DMS153 (cell line): ENCODE data around the gene HNRNPAB.

Experiments
- DNase-seq: peaks from one replicate; lab custom pipeline; 2025; lab: John Stamatoyannopoulos, UW

HNRNPAB gene

GRCh38 chr5:178204182-178204934 lies at the start of gene HNRNPAB:
TSS of gene HNRNPAB (plus strand) at chr5:178204533. CDS start at chr5:178204838, 305 bp downstream.
- DNase-seq: peak; percentile 61

GRCh38 chr5:178155065-178155464 lies 49.3 kb upstream of the HNRNPAB start:
- no peak for DNase-seq

DNA sequence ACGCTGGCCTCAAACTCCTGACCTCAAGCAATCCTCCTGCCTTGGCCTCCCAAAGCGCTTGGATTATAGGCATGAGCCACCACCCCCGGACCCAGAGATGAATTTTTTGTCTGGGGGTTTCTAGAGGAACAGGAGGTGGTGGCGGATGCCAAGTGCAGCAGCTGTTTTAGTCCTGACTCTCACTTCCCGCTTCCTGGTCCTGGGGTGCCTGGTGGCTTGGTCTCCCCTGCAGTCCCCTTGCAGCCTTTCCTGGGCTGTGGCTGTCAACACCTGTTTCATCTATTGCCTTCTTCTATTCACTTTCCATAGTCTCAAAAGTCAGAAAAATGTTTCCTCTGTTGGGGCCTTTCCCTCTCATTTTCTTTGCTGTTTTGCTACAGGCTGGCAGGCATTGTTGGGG lies 44.2 kb upstream of the HNRNPAB start:
- no peak for DNase-seq

GRCh38 chr5:178162481-178162880 lies 41.9 kb upstream of the HNRNPAB start:
- DNase-seq: no peak

DNA sequence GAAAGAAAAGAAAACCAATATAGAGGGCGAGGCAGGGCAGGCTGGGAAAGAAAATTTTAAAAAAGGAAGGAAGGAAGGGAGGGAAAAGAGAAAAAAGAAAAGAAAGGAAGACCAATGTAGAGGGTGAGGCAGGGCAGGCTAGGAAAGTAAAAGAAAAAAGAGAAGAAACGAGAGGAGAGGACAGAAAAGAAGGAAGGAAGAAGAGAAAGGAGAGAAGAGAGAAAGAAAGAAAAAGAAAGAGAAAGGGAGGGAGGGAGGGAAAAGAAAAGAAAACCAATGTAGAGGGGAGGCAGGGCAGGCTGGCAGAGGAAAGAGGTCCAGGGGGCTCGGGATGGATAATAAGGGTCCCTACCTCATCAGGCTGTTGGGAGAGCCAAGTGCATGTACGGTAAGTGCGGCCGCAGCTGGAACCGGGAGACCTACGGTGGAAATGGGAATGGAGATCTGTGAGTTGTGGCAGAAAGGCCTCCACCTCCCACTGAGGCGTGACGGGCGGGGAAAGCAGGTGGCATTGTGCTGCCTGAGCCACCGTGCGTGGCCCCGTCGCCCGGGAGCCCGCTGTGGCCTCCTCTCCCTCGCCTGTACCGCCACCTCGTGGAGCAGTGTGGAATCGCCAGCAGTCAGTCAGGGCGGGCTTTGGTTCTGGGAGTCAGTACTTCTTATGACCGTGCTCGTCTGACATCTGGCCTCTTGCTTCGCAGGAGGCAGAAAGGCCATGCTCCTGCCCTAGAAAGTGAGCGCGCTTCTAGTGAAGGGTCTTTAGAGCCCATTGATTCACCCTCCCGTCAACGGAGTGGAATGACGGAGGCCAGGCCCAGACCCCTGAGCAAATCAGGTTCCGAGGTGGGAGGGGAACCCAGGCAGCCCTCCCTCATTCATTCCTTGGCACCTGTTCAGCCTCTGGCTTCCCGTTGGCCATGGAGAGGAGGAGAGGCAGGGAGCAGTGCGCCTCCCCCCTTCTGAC lies 40.3 kb upstream of the HNRNPAB start:
- DNase-seq: peak; percentile 48

GRCh38 chr5:178165581-178165980 lies 38.8 kb upstream of the HNRNPAB start:
- DNase-seq: no peak

DNA sequence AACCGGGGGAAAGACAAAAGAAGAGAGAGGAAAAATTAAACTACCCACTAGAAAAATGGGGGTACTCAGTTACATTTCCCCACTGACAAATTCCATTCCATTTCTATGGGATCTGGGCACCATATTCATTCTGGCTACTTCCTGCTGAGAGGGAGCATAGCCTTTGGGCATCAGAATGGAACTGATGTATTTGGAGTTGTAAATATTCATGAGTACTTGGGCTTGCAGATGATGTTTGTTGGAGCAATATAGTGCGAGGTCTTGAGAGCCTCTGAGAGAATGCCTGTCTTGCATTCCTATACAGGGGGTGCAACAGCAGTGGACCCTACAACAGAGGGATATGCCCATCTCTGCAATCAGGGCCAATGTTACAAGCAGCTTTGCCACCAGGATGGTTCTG lies 33.9 kb upstream of the HNRNPAB start:
- DNase-seq: no peak

- no peak for DNase-seq
Measured at GRCh38 chr5:178174456-178174855, 29.9 kb upstream of the HNRNPAB start.

- DNase-seq: no peak
Measured at GRCh38 chr5:178176791-178177190, 27.5 kb upstream of the HNRNPAB start.

- no peak for DNase-seq
Measured at GRCh38 chr5:178177569-178177968, 26.8 kb upstream of the HNRNPAB start.

- DNase-seq: no peak
Measured at GRCh38 chr5:178180141-178180863, 24.0 kb upstream of the HNRNPAB start.

GRCh38 chr5:178182158-178182876 lies 22.0 kb upstream of the HNRNPAB start:
- no peak for DNase-seq

DNA sequence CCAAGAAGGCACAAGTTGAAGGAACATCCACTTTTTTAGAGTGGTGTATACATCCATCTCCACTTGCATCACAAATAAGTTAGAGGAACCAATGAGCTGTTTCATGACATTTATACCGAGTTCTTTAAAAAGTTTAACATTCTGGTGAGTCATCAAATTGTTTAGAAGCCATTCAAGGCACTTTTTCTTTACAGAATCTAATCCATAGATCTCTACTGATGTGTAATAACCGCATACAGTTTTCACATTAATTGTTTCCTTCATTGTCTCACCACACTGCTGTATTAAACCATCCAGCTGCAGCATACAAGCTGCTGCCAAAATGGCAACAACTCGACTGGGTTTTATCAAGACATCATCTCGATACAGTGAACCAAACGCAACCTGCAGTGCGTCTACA lies 17.9 kb upstream of the HNRNPAB start:
- no peak for DNase-seq

GRCh38 chr5:178187014-178187413 lies 17.3 kb upstream of the HNRNPAB start, which contains the start of gene GMCL2:
TSS of gene GMCL2 (minus strand) at chr5:178187371. CDS start at chr5:178187299, 72 bp downstream.
- no peak for DNase-seq

GRCh38 chr5:178189433-178189832 lies 14.9 kb upstream of the HNRNPAB start:
- DNase-seq: no peak

GRCh38 chr5:178191661-178192060 lies 12.7 kb upstream of the HNRNPAB start:
- no peak for DNase-seq

DNA sequence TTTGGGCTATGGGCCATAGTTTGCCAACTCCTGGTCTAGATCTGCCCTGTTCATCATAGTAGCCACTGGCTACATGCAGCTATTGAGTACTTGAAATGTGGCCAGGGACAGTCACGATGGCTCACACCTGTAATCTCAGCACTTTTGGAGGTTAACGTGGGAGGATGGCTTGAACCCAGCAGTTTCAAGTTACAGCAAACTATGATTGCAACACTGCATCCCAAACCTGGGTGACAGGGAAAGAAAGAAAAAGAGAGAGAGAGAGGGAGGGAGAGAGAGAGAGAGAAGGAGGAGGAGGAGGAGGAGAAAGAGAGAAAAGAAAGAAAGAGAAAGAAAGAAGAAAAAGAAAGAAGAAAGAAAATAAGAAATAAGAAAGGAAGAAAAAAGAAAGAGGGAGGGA lies 12.1 kb upstream of the HNRNPAB start:
- DNase-seq: no peak

- no peak for DNase-seq
Measured at GRCh38 chr5:178192787-178193186, 11.5 kb upstream of the HNRNPAB start.

- DNase-seq: no peak
Measured at GRCh38 chr5:178193251-178193809, 11.0 kb upstream of the HNRNPAB start.

GRCh38 chr5:178194026-178194425 lies 10.3 kb upstream of the HNRNPAB start:
- DNase-seq: no peak

DNA sequence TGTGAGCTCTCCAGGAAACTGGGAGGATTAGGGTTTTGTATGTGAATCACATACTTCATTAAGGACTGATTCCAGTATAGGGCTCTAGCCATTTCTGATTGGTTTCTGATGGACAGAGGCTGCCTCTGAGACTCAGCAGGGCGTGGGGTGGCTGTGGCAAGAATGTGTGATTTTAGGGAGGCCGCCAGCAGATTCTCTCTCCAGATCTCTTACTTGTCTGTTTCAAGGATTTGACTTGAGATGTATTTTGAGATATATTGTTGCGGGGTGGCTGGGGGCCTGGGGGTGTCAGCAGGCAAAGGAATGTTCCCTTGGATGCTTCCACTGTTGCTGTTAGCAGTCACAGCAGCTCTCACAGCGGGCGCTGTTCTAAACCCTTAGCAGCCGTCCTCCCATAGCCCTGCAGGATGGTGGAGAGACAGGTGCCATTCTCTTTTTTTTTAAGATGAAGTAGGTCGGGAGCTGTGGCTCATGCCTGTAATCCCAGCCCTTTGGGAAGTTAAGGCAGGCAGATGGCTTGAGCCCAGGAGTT lies 8.0 kb upstream of the HNRNPAB start:
- no peak for DNase-seq
